ENCODE data around the gene CALML4.
A peak's percentile ranks its signal among the peaks of the same experiment; 100 is the strongest.
"Not testable (repeated sequence)": the region's sequence is repeated elsewhere in the genome, so short reads cannot be mapped to it uniquely, and the experiment has no call there.

Gene CALML4

GRCh38 chr15:68188647-68189046 is 16.5 kb downstream of the CALML4 start:
- DNase-seq: no peak

GRCh38 chr15:68187559-68187958 is 17.6 kb downstream of the CALML4 start:
- DNase-seq: no peak

- DNase-seq: no peak
Observed at GRCh38 chr15:68186671-68187397, 18.3 kb downstream of the CALML4 start.

GRCh38 chr15:68184616-68185480 is 20.3 kb downstream of the CALML4 start:
- no peak for DNase-seq

GRCh38 chr15:68183616-68184315 is 21.4 kb downstream of the CALML4 start:
- no peak for DNase-seq

- no peak for DNase-seq
Observed at GRCh38 chr15:68177742-68178141, 27.4 kb downstream of the CALML4 start.

- DNase-seq: no peak
Observed at GRCh38 chr15:68176601-68177000, 28.5 kb downstream of the CALML4 start.

GRCh38 chr15:68175526-68175925 is 29.6 kb downstream of the CALML4 start:
- no peak for DNase-seq

- no peak for DNase-seq
Observed at GRCh38 chr15:68173119-68173518, 32.0 kb downstream of the CALML4 start.

GRCh38 chr15:68172037-68172436 is 33.1 kb downstream of the CALML4 start:
- DNase-seq: not testable (repeated sequence)

GRCh38 chr15:68166847-68167246 is 38.3 kb downstream of the CALML4 start:
- no peak for DNase-seq

- no peak for DNase-seq
Observed at GRCh38 chr15:68163191-68163590, 41.9 kb downstream of the CALML4 start.

GRCh38 chr15:68158046-68158628 is 47.0 kb downstream of the CALML4 start:
- DNase-seq: no peak

- DNase-seq: no peak
Observed at GRCh38 chr15:68157074-68157473, 48.1 kb downstream of the CALML4 start.

- peak; percentile 1 for DNase-seq
Observed at GRCh38 chr15:68154923-68155559, 50.1 kb downstream of the CALML4 start.

GRCh38 chr15:68152342-68152741 is 52.8 kb downstream of the CALML4 start:
- DNase-seq: no peak

- DNase-seq: no peak
Observed at GRCh38 chr15:68151277-68151676, 53.9 kb downstream of the CALML4 start.

GRCh38 chr15:68150187-68150586 is 54.9 kb downstream of the CALML4 start:
- DNase-seq: no peak

GRCh38 chr15:68149059-68149458 is 56.1 kb downstream of the CALML4 start:
- no peak for DNase-seq

- no peak for DNase-seq
Observed at GRCh38 chr15:68148039-68148438, 57.1 kb downstream of the CALML4 start.

- no peak for DNase-seq
Observed at GRCh38 chr15:68145706-68146105, 59.4 kb downstream of the CALML4 start.

- no peak for DNase-seq
Observed at GRCh38 chr15:68143785-68144184, 61.3 kb downstream of the CALML4 start.

GRCh38 chr15:68143129-68143528 is 62.0 kb downstream of the CALML4 start:
- no peak for DNase-seq
